ENCODE results near the gene DLG2. TPM values are rescaled to one million over a fixed set of nuclear protein-coding genes. Genes with fewer than 3 reads are reported as not detected.

Gene DLG2
- total and polyA plus RNA-seq, 2 of the 8 experiments (the other 6 are each of a cell fraction or from before 2014, with no cell fraction given): 1.7 to 14.3 TPM

GRCh38 chr11:84566671-84567070 is 1060.5 kb downstream of the DLG2 start:
- 60% methylated on average over 2 of the region's 2 CpGs; no CpG with 5 or more reads in 1 of the 2 experiments for WGBS, 2 experiments (ENCODE audit: extremely low coverage in 1 of 2, insufficient coverage in 1 of 2, insufficient read length in 1 of 2, insufficient replicate concordance in 2 of 2, low coverage in 1 of 2, low lambda C conversion rate in 2 of 2, missing lambda C conversion rate in 1 of 2)
- Histone ChIP-seq H3K56ac (replicated peaks; ENCODE audit: insufficient read length, low read depth, low read length) (no peak overlapping the region), H3K36me3 (ENCODE audit: control insufficient read depth in 2 of 4, insufficient read depth in 4 of 4, low read length in 3 of 4) (no peaks in the 10 kb centered on the region), H2BK20ac (ENCODE audit: low read length) (no peak overlapping the region), H3K14ac (ENCODE audit: insufficient read length) (no peak overlapping the region), H3K4me2 (ENCODE audit: insufficient read depth in 1 of 2, low read depth in 2 of 2, low read length in 2 of 2) (no peak overlapping the region), H3K23me2 (ENCODE audit: low read depth, low read length) (no peaks in the 10 kb centered on the region), H3K18ac (ENCODE audit: extremely low read depth, low read length) (no peak overlapping the region), H2AFZ (ENCODE audit: low read length) (peak overlapping the region; percentile 10; the same call in 1 of the 2 replicates), H3K79me1 (ENCODE audit: low read depth, low read length) (no peaks in the 10 kb centered on the region), H3K27me3 (replicated peaks in 1 of 4; ENCODE audit: control insufficient read depth in 3 of 4, extremely low read depth in 1 of 4, insufficient read depth in 3 of 4, low read length in 3 of 4) (no peaks in the 10 kb centered on the region), H3K4me1 (replicated peaks in 1 of 4; ENCODE audit: control insufficient read depth in 3 of 4, insufficient read depth in 4 of 4, low read length in 3 of 4) (no peaks in the 10 kb centered on the region), H4K91ac (replicated peaks; ENCODE audit: insufficient read length, low read length) (no peak overlapping the region), H3K79me2 (ENCODE audit: control insufficient read depth in 1 of 2, insufficient read depth in 2 of 2, low read length in 2 of 2) (no peaks in the 10 kb centered on the region), H2BK15ac (ENCODE audit: low read length) (no peak overlapping the region), H3K27ac (ENCODE audit: low read depth, low read length) (no peak overlapping the region), H3K23ac (ENCODE audit: insufficient read length) (no peak overlapping the region), H3K9me3 (ENCODE audit: insufficient read depth in 2 of 2, low read depth in 1 of 2, low read length in 1 of 2) (no peaks in the 10 kb centered on the region), H3K4me3 (ENCODE audit: extremely low read depth in 1 of 4, insufficient read depth in 2 of 4, low read depth in 3 of 4, low read length in 4 of 4) (no peak overlapping the region), H2BK120ac (replicated peaks; ENCODE audit: low read depth, low read length) (no peak overlapping the region), H4K20me1 (replicated peaks in 1 of 2; ENCODE audit: control insufficient read depth in 1 of 2, insufficient read depth in 2 of 2, low read length in 2 of 2) (no peaks in the 10 kb centered on the region), H4K5ac (ENCODE audit: insufficient read length, low read depth, low read length) (no peak overlapping the region), H2BK12ac (ENCODE audit: low read depth, low read length) (no peak overlapping the region), H4K8ac (ENCODE audit: extremely low read depth, insufficient read depth, low read length) (no peak overlapping the region), H2BK5ac (ENCODE audit: low read depth, low read length) (no peak overlapping the region), H2AK5ac (ENCODE audit: low read depth, low read length) (no peak overlapping the region), H3K9ac (replicated peaks in 1 of 4; ENCODE audit: extremely low read depth in 1 of 4, low read depth in 3 of 4, low read length in 3 of 4) (no peak overlapping the region), H3K4ac (replicated peaks; ENCODE audit: insufficient read length, low read depth, low read length) (no peak overlapping the region)
- DNase-seq (ENCODE audit: low read depth in 1 of 2, low spot score in 2 of 2) (no peak), FAIRE-seq (no peak)
- ChIA-PET POLR2A (ENCODE audit: partially characterized antibody) (no interaction called here), CTCF (ENCODE audit: partially characterized antibody) (interaction anchor here (0.9 to 9.8 kb wide), 14 partner anchors 8 to 244 kb away, joined by 3 to 100 read pairs (median 4); no protein-coding TSS in a partner anchor)
- TF ChIP-seq YY1 (IDR thresholded peaks at IDR 0.05; ENCODE audit: low read depth, low read length) (no peak), SP4 (IDR thresholded peaks at IDR 0.05; ENCODE audit: low read length) (no peak)
